ENCODE measurements around the gene ACOX2.
A peak's percentile ranks its signal among the peaks of the same experiment; 100 is the strongest.

Gene ACOX2

GRCh38 chr3:58471025-58471887 lies 65.7 kb downstream of the ACOX2 start:
- peak; percentile 89 for DNase-seq

GRCh38 chr3:58470363-58471024 lies 66.5 kb downstream of the ACOX2 start:
- no peak for DNase-seq

DNA sequence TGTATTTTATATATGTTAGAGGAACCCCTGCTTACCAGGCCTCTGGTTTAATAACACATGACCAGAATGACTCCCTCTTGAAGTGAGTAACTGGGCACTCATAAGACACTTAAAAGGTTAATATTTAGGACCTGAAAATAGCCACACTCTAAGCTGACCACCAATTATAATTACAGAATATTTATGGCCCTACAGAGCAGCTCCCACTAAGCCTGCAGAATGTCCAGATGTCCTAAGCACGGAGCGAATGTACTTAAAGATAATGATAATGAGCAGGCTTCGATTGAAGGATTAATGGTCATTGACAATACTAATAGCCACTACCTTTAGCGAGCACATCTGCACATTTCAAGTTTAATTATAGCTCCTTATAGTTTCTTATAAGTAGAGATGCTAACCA lies 67.9 kb downstream of the ACOX2 start:
- DNase-seq, result no peak

DNA sequence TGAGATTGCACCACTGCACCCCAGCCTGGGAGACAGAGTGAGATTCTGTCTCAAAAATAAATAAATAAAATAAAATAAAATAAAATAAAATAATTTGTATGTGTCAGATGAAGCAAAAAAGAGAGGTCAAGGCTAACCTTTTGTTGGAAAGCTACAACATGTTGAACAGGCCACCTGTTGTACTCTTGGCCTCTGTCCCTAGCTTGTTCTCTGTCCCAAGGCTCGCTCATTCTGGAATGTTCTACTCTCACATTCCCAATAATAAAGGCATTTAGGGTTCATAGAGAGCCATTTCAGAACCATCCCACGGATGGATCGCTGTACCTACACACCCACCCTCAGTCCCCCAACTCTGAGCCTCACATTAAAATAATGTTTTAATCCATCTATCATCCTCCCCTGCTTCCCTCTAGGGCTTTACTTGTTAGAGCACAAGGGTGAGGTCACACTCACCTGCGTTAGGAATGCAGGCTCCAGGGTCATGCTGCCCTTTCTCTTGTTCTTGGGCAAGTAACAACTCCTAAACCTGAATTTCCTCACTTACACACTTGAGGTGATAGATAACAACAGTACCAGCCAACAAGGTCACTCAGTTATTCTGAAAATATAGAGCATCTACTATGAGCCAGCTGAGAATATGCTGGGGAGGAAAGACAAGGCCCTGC lies 70.0 kb downstream of the ACOX2 start:
- no peak for DNase-seq

- DNase-seq, result no peak
Measured at GRCh38 chr3:58464866-58465265, 72.1 kb downstream of the ACOX2 start.

DNA sequence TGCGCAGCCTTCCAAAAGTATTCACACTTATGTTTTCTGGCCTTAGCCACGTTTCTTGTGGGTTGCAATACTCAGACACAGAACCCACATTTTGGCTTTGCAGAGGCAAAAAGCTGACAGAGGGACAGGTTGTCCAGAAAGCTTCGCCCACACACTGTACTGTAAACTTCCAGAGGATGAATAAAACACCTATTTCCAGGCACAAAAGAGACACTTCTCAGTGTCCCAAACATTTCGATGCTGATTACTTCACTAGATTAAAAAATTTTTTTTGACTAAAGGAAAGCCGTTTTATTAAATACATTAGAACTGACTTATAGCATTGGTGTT lies 73.1 kb downstream of the ACOX2 start:
- DNase-seq, result no peak

- peak; percentile 86 for DNase-seq
Measured at GRCh38 chr3:58463181-58463941, 73.6 kb downstream of the ACOX2 start.

DNA sequence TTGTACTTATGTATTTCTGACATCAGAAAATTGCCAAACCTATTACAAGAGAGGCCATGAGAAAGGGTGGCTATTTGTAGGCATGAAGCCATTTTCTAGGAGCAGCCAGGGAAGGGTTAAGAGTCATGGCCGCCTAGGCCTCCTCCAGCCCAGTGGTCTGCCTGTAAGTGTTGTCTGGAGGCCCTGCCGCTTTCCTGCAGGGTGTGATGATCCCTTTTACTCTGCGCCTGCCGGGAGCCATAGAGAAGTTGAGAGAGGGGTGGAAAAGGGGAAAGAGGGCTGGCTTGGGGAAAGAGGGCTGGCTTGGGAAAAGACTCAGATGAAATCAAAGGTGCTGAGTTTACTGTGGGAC lies 74.2 kb downstream of the ACOX2 start:
- DNase-seq, result no peak

- DNase-seq, result no peak
Measured at GRCh38 chr3:58459160-58459559, 77.8 kb downstream of the ACOX2 start.

Data from fibroblast of skin of scalp (primary cell).